H1 (cell line): ENCODE measurements around the gene BRMS1.

ENCODE experiments used
- CTCF ChIP-seq, 3 experiments: IDR thresholded peaks; 1 replicate in 2 of 3; 2 replicates in 1 of 3; pipeline versions ENCODE4 v1.5.1 to v1.6.1; 2011; ENCODE audit warnings: low read length in 3 of 3, mild to moderate bottlenecking in 3 of 3, inconsistent platforms in 2 of 3, low read depth in 1 of 3, moderate library complexity in 1 of 3; ENCODE audit not compliant: insufficient read depth in 1 of 3; ENCODE audit errors: control extremely low read depth in 1 of 3
- EP300 ChIP-seq, 2 experiments: IDR thresholded peaks; 1 replicate in 1 of 2; 2 replicates in 1 of 2; pipeline ENCODE4 v1.6.1; 2011 to 2012; ENCODE audit warnings: low read depth in 2 of 2, low read length in 2 of 2, mild to moderate bottlenecking in 2 of 2, borderline replicate concordance in 1 of 2, inconsistent platforms in 1 of 2, moderate library complexity in 1 of 2
- POLR2A ChIP-seq, 2 experiments: IDR thresholded peaks; 1 replicate in 1 of 2; 2 replicates in 1 of 2; pipeline ENCODE4 v1.6.1; 2011; ENCODE audit warnings: low read depth in 2 of 2, low read length in 2 of 2, mild to moderate bottlenecking in 2 of 2; ENCODE audit errors: control extremely low read depth in 1 of 2
- TF ChIP-seq, protein P1 (sequence below): IDR thresholded peaks from 2 replicates; pipeline ENCODE4 v1.6.1; 2012; ENCODE audit warnings: inconsistent platforms

GRCh38 chr11:66314186-66314501 lies 30.8 kb downstream of the BRMS1 start:
- TF ChIP-seq CTCF (IDR thresholded peaks at IDR 0.05; ENCODE audit: control extremely low read depth in 1 of 3, insufficient read depth in 1 of 3, low read depth in 1 of 3, low read length in 3 of 3) (no peak), POLR2A (IDR thresholded peaks at IDR 0.05; ENCODE audit: control extremely low read depth in 1 of 2, low read depth in 2 of 2, low read length in 2 of 2) (no peak), EP300 (IDR thresholded peaks at IDR 0.05; ENCODE audit: borderline replicate concordance in 1 of 2, low read depth in 2 of 2, low read length in 2 of 2) (no peak)
- TF ChIP-seq, protein P1, sequence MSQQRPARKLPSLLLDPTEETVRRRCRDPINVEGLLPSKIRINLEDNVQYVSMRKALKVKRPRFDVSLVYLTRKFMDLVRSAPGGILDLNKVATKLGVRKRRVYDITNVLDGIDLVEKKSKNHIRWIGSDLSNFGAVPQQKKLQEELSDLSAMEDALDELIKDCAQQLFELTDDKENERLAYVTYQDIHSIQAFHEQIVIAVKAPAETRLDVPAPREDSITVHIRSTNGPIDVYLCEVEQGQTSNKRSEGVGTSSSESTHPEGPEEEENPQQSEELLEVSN, result no peak
